Stimulated activated CD4-positive, alpha-beta T cell treated with anti-CD3 and anti-CD28 coated beads, Interleukin-4, amount 100 ng/mL, for 24 hours (primary cell): ENCODE results near the gene ACTL9.
A peak's percentile ranks its signal among the peaks of the same experiment; 100 is the strongest.
"Not testable (repeated sequence)": the region's sequence is repeated elsewhere in the genome, so short reads cannot be mapped to it uniquely, and the experiment has no call there.

Source experiments
- DNase-seq: peaks from one replicate; pipeline ENCODE4 v3.0.0-alpha.2; 2020

Gene ACTL9

DNA sequence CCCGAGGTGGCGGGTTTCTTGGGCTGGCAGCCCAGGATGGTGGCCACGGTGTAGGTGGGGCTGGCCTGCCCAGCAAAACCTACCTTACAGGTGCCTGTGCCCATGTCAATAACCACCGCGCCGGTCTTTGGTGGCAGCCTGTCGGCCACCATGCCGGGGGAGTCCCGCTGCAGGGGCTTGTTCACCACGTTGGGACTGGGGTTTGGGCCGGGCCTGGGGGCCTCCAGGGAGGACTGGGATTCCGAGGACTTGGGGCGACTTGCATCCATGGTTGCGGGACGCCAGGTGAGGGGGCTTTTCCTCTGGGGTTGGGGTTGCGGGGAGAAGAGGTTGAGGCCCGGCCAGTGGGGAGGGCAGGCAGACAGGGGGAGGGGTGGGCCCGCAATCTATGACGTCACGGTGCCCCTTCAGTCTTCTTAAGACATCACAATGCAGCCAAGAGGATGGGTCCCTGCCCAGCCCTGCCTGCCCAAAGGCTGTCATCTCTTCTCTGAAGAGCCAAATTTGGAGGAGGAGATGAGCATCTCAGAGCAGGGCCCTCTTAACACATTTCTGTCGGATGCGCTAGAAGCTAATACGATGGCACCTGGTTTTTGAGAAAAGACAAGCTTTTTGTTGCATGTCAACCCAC lies at the start of gene ACTL9:
ACTL9 (minus strand) TSS at position 363 of the 631 bp plus-strand sequence; CDS start at position 269, 94 bp downstream.
- DNase-seq, result no peak

- DNase-seq, result not testable (repeated sequence)
Observed at GRCh38 chr19:8739291-8740065, 40.9 kb upstream of the ACTL9 start.

DNA sequence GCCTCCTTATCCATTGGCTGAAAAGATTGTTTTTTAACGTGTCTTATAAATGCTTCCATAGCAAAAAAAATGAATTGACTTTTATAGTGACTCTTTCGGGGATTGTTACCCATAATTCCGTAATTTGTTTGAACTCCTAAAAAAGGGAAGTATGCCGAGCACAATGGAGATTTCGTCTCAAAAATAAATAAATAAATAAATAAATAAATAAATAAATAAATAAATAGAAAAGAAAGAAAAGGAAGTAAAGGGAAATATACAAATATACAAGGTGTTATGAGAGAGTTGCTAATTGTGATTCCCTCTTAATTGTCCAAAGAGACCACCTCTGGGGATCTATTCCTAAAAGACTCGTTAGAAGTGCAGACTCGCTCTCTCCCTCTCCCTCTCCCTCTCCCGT lies 39.8 kb upstream of the ACTL9 start:
- DNase-seq, result no peak

GRCh38 chr19:8731428-8732169 lies 33.0 kb upstream of the ACTL9 start:
- DNase-seq, result no peak

DNA sequence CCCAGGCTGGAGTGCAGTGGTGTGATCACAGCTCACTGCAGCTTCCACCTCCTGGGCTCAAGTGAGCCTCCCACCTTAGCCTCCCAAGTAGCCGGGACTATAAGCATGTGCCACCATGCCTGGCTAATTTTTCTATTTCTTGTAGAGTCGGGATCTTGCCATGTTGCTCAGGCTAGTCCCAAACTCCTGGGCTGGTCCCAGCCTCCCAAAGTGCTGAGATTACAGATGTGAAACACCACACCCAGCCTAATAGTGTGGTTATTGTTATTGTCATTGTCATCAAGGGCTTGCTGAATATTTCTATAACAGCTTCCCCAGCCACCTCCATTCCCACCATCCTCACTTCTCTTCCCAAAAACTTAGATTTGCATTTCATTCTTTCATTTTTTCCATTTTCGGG lies 25.7 kb upstream of the ACTL9 start:
- no peak for DNase-seq

GRCh38 chr19:8722032-8722431 lies 23.4 kb upstream of the ACTL9 start:
- DNase-seq, result no peak

- no peak for DNase-seq
Observed at GRCh38 chr19:8721334-8721733, 22.7 kb upstream of the ACTL9 start, which contains the start of gene OR2Z1. TSS of gene OR2Z1 (plus strand) at chr19:8721634. CDS start at chr19:8731029, 9,395 bp downstream.

DNA sequence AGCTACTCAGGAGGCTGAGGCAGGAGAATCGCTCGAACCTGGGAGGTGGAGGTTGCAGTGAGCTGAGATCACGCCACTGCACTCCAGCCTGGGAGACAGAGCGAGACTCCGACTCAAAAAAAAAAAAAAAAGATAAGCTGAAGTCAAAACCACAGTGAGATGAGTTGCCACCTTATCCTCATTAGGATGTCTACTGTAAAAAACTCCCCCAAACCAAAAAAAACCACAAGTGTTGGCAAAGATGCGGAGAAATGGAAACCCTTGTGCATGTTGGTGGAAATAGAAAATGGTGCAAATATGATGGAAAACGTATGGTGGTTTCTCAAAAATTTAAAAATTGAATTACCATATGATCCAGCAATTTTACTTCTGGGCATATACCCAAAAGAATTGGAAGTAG lies 11.7 kb upstream of the ACTL9 start:
- DNase-seq, result not testable (repeated sequence)

- no peak for DNase-seq
Observed at GRCh38 chr19:8705742-8706141, 7.1 kb upstream of the ACTL9 start.

DNA sequence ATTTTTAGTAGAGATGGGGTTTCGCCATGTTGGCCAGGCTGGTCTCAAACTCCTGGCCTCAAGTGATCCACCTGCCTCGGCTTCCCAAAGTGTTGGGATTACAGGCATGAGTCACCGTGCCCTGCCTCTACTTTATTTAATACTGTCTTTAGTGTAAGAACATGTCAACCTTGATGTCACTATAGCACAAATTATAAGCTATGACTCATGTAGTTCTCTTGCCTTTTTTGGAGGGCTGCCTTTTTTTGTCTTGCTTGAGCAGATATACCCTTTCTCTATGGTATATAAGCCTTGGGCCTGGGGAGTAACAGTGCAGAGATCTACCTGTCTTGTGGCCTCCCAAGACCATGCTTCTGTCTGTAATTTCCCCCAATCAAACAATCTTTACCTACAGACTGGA lies 6.7 kb upstream of the ACTL9 start:
- not testable (repeated sequence) for DNase-seq

DNA sequence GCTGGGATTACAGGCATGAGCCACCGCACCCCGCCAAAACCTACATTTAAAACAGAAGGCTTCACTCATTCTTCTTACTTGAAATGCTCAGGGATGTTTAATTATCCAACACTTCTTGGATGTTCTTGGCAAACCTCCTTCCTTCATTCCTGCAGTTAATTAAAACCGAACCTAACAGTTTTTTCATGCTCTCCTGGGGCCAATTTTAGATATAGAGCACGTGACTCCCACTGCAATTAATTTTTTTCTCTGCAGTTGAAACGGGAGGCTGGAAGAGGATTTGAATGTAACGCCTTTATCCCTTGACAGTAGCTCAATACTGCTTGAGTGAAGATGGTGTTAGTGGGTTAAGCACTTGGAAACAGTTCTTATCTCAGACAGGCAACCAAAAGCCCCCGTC lies 4.6 kb upstream of the ACTL9 start:
- no peak for DNase-seq

DNA sequence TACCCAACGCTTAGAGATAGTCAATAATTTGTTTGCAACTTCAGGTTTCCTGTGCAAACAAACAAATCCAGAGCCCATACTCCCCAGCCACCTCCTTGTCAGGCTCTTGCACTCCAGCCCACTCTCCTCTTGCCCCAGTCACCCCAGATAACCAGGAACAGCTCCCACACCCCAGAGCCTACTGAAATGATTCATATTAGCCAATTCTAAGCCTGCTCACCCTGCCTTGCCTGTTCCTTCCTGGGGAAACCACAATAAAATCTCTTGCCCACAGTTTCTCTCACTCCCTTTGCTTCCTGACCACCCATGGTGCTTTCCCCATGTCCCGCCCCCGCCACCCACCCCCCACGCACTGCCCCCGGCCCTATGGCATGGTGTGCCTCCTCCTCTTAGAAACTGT lies 3.8 kb upstream of the ACTL9 start:
- peak; percentile 38 for DNase-seq

DNA sequence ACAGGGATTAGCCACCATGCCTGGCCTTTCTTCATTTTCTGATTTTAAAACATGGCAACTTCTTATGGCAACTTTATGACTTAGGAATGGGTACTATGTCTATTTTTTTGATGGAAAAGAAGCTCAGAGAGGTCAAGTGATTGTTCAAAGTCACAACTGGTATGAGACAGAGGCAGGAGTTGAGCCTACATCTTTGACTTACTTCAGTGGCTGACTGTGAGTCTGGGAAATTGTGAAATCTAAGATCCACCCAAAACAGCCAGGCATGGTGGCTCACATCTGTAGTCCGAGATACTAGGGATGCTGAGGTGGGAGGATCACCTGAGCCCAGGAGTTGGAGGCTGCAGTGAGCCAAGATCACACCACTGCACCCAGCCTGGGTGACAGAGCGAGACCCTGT lies 2.4 kb upstream of the ACTL9 start:
- DNase-seq, result no peak

DNA sequence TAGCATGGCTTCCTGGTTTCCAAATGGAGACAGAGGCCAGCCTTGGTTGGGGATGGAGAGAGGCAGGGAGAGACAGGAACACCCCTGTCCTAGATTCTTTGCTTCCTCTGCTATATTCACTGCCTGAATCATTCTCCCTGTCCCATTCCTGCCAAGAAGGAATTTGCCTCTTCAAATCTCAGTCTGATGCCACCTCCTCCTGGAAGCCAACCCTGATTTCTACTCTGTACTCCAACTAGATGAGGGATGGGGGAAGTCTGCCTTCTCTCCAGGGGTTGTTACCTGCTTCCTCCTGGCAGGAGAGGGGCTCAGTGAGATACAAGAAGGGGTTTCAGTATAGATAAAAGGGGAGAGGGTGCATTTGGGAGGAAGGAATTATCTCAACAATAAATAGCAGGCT lies 1.3 kb upstream of the ACTL9 start:
- DNase-seq, result no peak

DNA sequence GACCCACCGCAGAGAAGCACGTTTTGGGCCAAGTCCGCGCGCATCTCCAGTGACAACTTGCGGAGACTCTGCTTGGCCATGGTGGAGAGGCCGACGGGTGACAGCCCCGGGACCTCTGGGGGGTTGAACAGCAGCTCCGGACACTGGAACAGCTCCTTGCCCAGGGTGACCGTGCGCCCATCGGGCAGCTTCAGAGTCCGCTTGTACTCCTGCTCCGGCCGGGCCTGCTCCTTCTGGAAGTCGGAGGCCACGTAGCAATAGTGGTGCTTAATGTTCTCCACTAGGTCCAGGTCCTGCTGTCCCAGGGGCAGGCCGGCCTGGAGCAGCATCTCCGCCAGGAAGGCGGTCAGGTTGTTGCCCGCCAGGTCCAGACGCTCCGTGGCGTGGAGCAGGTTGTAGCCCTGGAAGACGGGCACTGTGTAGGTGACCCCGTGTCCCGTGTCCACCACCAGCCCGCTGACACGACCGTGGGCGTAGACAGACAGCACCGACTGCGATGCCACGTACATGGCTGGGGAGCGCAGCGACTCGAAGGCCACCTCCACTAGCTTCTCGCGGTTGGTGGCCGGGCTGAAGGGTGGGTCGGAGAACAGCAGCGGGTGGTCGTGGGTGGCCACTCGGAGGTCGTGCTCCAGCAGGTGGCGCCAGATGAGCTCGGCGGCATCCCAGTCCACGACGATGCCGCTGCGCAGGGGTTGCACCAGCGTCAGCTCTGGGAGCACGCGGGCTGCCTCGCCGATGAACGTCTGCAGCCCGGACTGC lies 743 bp downstream of the ACTL9 start:
- DNase-seq, result no peak

DNA sequence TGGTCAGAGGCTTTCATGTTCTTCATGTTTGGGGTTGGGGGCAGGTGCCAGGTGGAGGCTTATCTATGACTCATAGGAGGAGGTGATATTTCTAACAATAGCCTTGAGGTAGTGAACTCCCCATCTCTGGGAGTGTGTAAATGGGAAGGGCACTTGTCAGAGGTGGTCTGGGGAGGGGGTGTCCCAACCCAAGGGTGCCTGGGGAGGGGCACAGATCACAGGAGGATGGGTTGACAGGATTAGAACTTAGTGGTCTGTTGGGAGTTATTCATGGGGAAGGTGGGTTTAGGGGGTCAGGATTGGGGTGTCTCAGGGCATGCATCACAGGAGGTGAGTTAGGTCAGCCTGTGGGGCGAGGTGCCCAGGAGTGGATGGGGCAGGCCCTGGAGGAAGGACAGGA lies 1.6 kb downstream of the ACTL9 start:
- no peak for DNase-seq

GRCh38 chr19:8695911-8696310 lies 2.7 kb downstream of the ACTL9 start:
- no peak for DNase-seq

DNA sequence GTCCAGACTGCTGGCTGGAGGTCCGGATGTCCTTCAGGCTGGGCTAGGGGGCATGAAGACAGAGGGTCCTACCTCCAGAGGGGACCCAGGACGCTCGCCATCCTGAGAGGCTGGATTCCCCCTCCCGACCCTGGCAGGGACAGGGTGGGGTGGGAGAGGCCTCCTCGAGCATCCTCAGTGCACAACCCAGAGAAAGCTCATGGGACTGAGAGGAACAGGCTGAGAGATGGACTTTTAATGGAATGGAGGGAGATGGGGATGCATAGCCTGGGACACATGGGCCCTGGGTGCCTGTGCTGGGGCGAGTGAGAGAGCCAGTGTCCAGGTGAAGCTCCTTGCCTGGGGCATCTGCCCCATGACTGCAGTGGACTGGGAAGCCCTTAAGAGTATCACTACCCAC lies 3.1 kb downstream of the ACTL9 start:
- DNase-seq, result no peak

GRCh38 chr19:8690753-8691539 lies 7.6 kb downstream of the ACTL9 start:
- DNase-seq, result no peak

- no peak for DNase-seq
Observed at GRCh38 chr19:8688930-8689329, 9.7 kb downstream of the ACTL9 start.

GRCh38 chr19:8686549-8686948 lies 12.0 kb downstream of the ACTL9 start:
- DNase-seq, result no peak
